GM21529 (cell line): ENCODE measurements around the gene C1QL4.
"Not testable (repeated sequence)": the region's sequence is repeated elsewhere in the genome, so short reads cannot be mapped to it uniquely, and the experiment has no call there.

Experiments
- ATAC-seq: cut with Tn5 transposase; IDR thresholded peaks from one replicate; pipeline ENCODE4 v1.9.1; 2021; ENCODE audit not compliant: unreplicated experiment

The C1QL4 gene

GRCh38 chr12:49282740-49283375, 54.1 kb downstream of the C1QL4 start:
- not testable (repeated sequence) for ATAC-seq
